Measurements from ENCODE around the gene PNKD. TPM values are rescaled to one million over a fixed set of nuclear protein-coding genes. Genes with fewer than 3 reads are reported as not detected.

PNKD gene
- total RNA-seq, 2 experiments from 2014 or later: 66.3 to 74.5 TPM

DNA sequence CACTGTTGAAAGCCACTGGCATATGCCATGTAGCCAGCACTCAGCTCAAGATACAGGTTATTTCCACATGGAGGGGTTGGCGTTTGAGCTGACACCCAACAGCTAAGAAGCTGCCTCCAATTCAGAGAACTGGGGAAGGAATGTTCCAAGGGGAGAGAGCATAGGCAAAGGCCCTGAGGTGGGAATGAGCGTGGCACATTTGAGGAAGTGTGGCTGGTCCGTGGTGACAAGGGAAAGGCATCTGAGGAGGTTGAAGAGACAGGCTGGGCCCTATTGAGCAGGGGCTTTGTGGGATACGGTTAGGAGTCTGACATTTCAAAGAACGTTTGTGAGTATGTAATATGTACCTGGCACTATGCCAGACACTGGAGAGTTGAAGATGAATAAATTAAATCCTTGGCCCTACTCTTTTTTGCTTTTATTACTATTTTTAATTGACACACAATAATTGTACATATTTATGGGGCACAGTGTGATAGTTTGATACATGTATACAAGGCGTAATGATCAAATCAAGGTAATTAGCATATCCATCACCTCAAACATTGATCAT is 49.6 kb downstream of the PNKD start:
- H3K79me2 ChIP-seq (ENCODE audit: insufficient read depth, low read depth, low read length): peaks cover 12% of the 10 kb centered on the region; the same call in 1 of the 2 replicates
- no peak overlapping the region for H3K27ac ChIP-seq (ENCODE audit: low read depth, low read length, poor library complexity, severe bottlenecking)
- no peaks in the 10 kb centered on the region for H3K9me3 ChIP-seq (ENCODE audit: low read length)
- peaks cover 58% of the 10 kb centered on the region for H3K4me1 ChIP-seq (ENCODE audit: insufficient read depth, low read length, poor library complexity, severe bottlenecking)
- no peaks in the 10 kb centered on the region for H3K9me2 ChIP-seq (ENCODE audit: insufficient read depth, low read length)
- intact Hi-C loops (cut with micrococcal nuclease; ENCODE audit: unreplicated experiment): no loop called here
- no peak for DNase-seq (ENCODE audit: low spot score)
- H3K36me3 ChIP-seq (ENCODE audit: insufficient read depth, low read length): no peaks in the 10 kb centered on the region
- H3K4me2 ChIP-seq (ENCODE audit: low read length): peak overlapping the region; percentile 54; the same call in 1 of the 2 replicates
- H2AFZ ChIP-seq (ENCODE audit: low read length): no peak overlapping the region
- H3K4me3 ChIP-seq (ENCODE audit: low read depth, low read length, poor library complexity, severe bottlenecking): no peak overlapping the region
- TF ChIP-seq EZH2phosphoT487 (IDR thresholded peaks at IDR 0.05; ENCODE audit: borderline replicate concordance, low read depth, low read length) (no peak), CTCF (conservative IDR thresholded peaks at IDR 0.05; ENCODE audit: low read length) (no peak)
- POLR2A ChIA-PET: interaction anchor here (0.7 to 1.5 kb wide), 3 partner anchors 11 to 61 kb away, joined by 6 read pairs; no protein-coding TSS in a partner anchor
- CTCF ChIA-PET (ENCODE audit: unreplicated experiment): no interaction called here
- H4K20me1 ChIP-seq (ENCODE audit: insufficient read depth, low read length): no peaks in the 10 kb centered on the region
- no TSS peak for BruUV-seq (replicated peaks)

GRCh38 chr2:218320704-218321336 is 50.5 kb downstream of the PNKD start:
- no TSS peak for BruUV-seq (replicated peaks)
- Histone ChIP-seq H3K9me3 (ENCODE audit: low read length) (no peaks in the 10 kb centered on the region), H3K4me3 (ENCODE audit: low read depth, low read length, poor library complexity, severe bottlenecking) (peak overlapping the region; percentile 8), H3K4me1 (ENCODE audit: insufficient read depth, low read length, poor library complexity, severe bottlenecking) (peaks cover 66% of the 10 kb centered on the region), H3K36me3 (ENCODE audit: insufficient read depth, low read length) (no peaks in the 10 kb centered on the region), H3K27ac (ENCODE audit: low read depth, low read length, poor library complexity, severe bottlenecking) (peak overlapping the region; percentile 59), H2AFZ (ENCODE audit: low read length) (peak overlapping the region; percentile 68; the same call in 1 of the 2 replicates), H4K20me1 (ENCODE audit: insufficient read depth, low read length) (no peaks in the 10 kb centered on the region), H3K79me2 (ENCODE audit: insufficient read depth, low read depth, low read length) (peaks cover 18% of the 10 kb centered on the region; the same call in 1 of the 2 replicates), H3K4me2 (ENCODE audit: low read length) (peak overlapping the region; percentile 54), H3K9me2 (ENCODE audit: insufficient read depth, low read length) (no peaks in the 10 kb centered on the region)
- ChIA-PET CTCF (ENCODE audit: unreplicated experiment) (no interaction called here), POLR2A (interaction anchor here (0.5 to 4.2 kb wide), 6 partner anchors 10 to 82 kb away, joined by 4 to 28 read pairs (median 6); partner anchors contain the start of gene CATIP)
- no peak for TF ChIP-seq EZH2phosphoT487 (IDR thresholded peaks at IDR 0.05; ENCODE audit: borderline replicate concordance, low read depth, low read length)
- no peak for TF ChIP-seq CTCF (conservative IDR thresholded peaks at IDR 0.05; ENCODE audit: low read length)
- intact Hi-C loops (cut with micrococcal nuclease; ENCODE audit: unreplicated experiment): no loop called here
- DNase-seq (ENCODE audit: low spot score): no peak
